ENCODE measurements around the gene CRY2.
"Not testable (repeated sequence)": the region's sequence is repeated elsewhere in the genome, so short reads cannot be mapped to it uniquely, and the experiment has no call there.

CRY2 gene

GRCh38 chr11:45900916-45901617 lies 53.8 kb downstream of the CRY2 start:
- DNase-seq, result no peak

GRCh38 chr11:45901626-45902025 lies 54.4 kb downstream of the CRY2 start:
- no peak for DNase-seq

- DNase-seq, result no peak
Measured at GRCh38 chr11:45902452-45903380, 55.4 kb downstream of the CRY2 start.

- DNase-seq, result no peak
Measured at GRCh38 chr11:45904309-45904915, 57.1 kb downstream of the CRY2 start.

GRCh38 chr11:45905095-45905494 lies 57.8 kb downstream of the CRY2 start:
- no peak for DNase-seq

GRCh38 chr11:45905576-45905975 lies 58.3 kb downstream of the CRY2 start:
- DNase-seq, result not testable (repeated sequence)

GRCh38 chr11:45906096-45906682 lies 58.9 kb downstream of the CRY2 start:
- no peak for DNase-seq

GRCh38 chr11:45906965-45907611 lies 59.8 kb downstream of the CRY2 start, which contains the start of gene FREY1:
Gene FREY1 (minus strand): TSS chr11:45907271. CDS start chr11:45907245, 26 bp downstream.
- DNase-seq, result no peak

- no peak for DNase-seq
Measured at GRCh38 chr11:45907911-45908370, 60.7 kb downstream of the CRY2 start.

GRCh38 chr11:45909594-45910475 lies 62.6 kb downstream of the CRY2 start:
- DNase-seq, result no peak

- no peak for DNase-seq
Measured at GRCh38 chr11:45910623-45911022, 63.3 kb downstream of the CRY2 start.

- DNase-seq, result no peak
Measured at GRCh38 chr11:45913514-45913913, 66.2 kb downstream of the CRY2 start.

- DNase-seq, result no peak
Measured at GRCh38 chr11:45913942-45914635, 66.8 kb downstream of the CRY2 start.

GRCh38 chr11:45915446-45915845 lies 68.2 kb downstream of the CRY2 start:
- no peak for DNase-seq

GRCh38 chr11:45917286-45917622 lies 70.0 kb downstream of the CRY2 start:
- no peak for DNase-seq

GRCh38 chr11:45917623-45918330 lies 70.5 kb downstream of the CRY2 start, which contains the start of gene PEX16:
Gene PEX16 (minus strand): TSS chr11:45917877. CDS start chr11:45917811, 66 bp downstream.
- DNase-seq, result peak; percentile 98

GRCh38 chr11:45918331-45918941 lies 71.2 kb downstream of the CRY2 start:
- peak; percentile 77 for DNase-seq

GRCh38 chr11:45918962-45919675 lies 71.8 kb downstream of the CRY2 start:
- no peak for DNase-seq
